Fibroblast of the aortic adventitia (primary cell): ENCODE data around the gene SLC30A10. TPM values are rescaled to one million over a fixed set of nuclear protein-coding genes. Genes with fewer than 3 reads are reported as not detected.
A peak's percentile ranks its signal among the peaks of the same experiment; 100 is the strongest.

Experiments
- DNase-seq: peaks from one replicate; pipeline ENCODE4 v3.0.0-alpha.2; 2010; ENCODE audit warnings: low read depth
- H3K4me3 ChIP-seq: 2 replicates; pipeline ENCODE4 v1.5.1; 2011; ENCODE audit warnings: low read depth, mild to moderate bottlenecking, control low read depth, low read length, moderate library complexity
- CTCF ChIP-seq: IDR thresholded peaks from 2 replicates; pipeline ENCODE4 v1.5.1; 2011; ENCODE audit warnings: mild to moderate bottlenecking, low read length, control low read depth, inconsistent platforms; ENCODE audit not compliant: insufficient read depth
- total RNA-seq: library from RNA; depleted of rRNA; stranded (reverse); fragments of >200 nt; gene quantifications from 2 replicates; pipeline ENCODE4 v1.2.3, GENCODE V29; 2012; ENCODE audit warnings: low replicate concordance

SLC30A10 gene
- total RNA-seq, 1 donor, result 0.45 TPM

DNA sequence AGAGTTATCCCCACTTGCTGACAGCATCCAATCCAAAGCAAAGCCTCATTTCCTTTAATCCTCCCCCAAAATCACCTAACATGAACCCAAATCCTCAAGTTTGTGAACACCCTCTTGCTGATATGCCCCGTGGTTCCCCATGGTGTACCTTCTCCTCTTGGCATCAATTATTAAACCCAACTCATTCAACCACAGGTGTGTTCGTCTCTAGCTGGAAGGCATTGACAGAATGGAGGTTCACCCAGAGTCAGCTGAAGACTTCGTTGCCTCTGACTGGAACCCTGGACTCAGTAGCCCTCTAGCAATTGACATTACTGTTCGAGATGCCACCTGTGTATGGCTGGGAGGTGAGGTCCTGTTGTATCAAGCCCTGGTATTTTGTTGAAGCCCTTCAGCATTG is 22.8 kb downstream of the SLC30A10 start:
- DNase-seq, result no peak
- TF ChIP-seq CTCF, result no peak
- no peak overlapping the region for H3K4me3 ChIP-seq

DNA sequence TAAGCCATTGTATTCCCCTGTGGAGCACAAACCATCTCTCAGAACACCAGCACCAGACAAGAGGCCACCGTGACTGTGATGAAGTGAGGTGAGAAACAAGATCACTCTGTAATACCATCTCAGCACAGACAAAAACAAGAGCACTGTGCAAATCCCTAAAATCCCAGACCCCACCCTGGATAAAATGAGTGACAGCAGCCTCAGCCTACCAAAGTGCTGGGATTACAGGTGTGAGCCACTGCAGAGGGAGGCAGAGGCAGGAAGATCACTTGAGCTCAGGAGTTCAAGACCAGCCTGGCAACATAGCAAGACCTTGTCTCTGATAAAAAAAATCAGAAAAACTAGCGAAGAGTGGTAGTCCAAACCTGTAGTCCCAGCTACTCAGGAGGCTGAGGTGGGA is 23.4 kb downstream of the SLC30A10 start:
- H3K4me3 ChIP-seq, result no peak overlapping the region
- no peak for DNase-seq
- TF ChIP-seq CTCF, result no peak

DNA sequence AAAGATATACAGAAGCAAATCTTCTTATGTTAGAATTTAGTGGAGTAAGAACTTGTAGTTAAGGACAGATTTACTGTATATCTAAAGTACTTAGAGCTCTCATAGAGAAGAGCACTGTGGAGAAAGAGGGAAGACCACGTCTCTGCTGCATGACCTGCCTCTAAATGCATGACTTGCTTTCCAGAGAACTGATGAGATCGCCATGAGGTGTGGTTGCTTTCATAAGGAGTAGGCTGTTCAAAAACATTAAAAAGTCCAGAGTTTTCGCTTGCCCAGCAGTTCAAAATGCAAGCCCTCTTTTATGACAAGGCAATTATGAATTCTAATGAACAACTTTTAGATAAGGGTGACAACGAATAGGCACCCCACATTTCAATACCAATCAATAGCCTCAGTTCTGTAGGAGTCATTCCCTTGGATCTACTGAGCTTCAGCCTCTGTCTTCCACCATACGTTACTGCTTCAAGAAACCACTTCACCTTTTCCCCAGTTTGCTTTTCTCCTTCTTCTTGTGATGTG is 24.9 kb downstream of the SLC30A10 start:
- no peak for DNase-seq
- no peak for TF ChIP-seq CTCF
- H3K4me3 ChIP-seq, result no peak overlapping the region

DNA sequence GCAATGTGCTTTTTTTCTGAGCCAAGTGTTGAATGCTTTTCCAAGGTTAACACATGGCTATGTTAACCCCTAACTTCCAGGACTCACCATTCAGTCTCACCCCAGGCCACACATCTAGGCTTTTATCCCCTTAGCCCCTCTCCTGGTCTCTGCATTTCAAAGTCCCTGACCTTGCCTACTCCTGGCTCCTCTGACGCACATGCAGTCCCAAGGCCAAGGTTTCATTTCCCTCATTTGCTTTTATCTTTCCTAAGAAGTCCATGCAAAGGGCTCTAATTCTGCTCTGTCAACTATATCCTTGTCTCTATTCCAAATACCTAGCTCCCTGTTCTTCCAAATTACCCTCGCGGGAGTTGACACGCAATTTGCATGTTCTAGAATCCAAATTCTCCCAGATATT is 25.4 kb downstream of the SLC30A10 start:
- no peak for TF ChIP-seq CTCF
- no peak for DNase-seq
- no peak overlapping the region for H3K4me3 ChIP-seq

GRCh38 chr1:219900882-219901281 is 27.5 kb downstream of the SLC30A10 start:
- TF ChIP-seq CTCF, result no peak
- no peak for DNase-seq
- no peak overlapping the region for H3K4me3 ChIP-seq

DNA sequence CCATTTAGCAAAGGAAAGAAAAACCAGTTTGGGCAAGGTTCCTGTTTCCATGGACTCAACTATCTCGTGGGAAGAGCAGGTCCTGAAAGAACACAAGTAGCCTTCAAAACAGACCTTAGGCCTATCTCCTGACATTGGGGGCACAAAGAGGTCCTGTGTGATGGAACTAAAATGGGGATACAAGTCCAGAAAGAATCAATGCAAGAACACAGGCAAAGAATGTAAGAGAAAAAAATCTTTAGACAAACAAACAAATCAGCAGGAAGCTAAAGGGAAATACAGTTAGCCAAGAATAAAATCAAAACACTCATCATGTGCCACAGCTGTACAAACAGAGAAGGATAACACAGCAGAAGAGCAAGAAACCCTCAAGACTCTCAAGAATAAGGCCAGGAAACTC is 28.2 kb downstream of the SLC30A10 start:
- TF ChIP-seq CTCF, result no peak
- DNase-seq, result peak; percentile 39

DNA sequence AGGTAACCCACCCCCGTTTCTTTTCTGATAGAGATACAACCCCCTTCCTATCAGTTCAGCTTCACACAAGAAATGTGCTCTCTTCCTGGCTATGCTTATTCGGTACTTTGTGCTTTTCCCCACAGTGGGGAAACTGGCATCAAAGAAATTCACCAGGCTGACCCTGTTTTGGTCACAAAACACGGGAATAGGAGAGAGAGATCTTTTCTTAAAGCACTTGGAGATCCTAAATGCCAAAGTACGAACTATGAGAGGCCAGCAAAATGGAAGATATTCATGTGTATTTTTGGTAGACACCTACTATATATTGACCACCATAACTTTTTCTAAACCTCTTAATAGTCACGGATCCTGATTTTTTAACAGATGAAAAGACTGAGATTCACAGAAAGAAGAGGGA is 30.0 kb downstream of the SLC30A10 start:
- H3K4me3 ChIP-seq, result no peak overlapping the region
- DNase-seq, result no peak
- TF ChIP-seq CTCF, result no peak

More for the DNA sequence above, 28.2 kb downstream of the SLC30A10 start:
- no peak overlapping the region for H3K4me3 ChIP-seq
